ENCODE data around the gene SPDYE17.
"Not testable (repeated sequence)": the region's sequence is repeated elsewhere in the genome, so short reads cannot be mapped to it uniquely, and the experiment has no call there.

Gene SPDYE17

GRCh38 chr7:76974336-76974735 is 57.8 kb downstream of the SPDYE17 start:
- not testable (repeated sequence) for H3K4me1 ChIP-seq (ENCODE audit: control insufficient read depth, insufficient read depth, low read length, poor library complexity, severe bottlenecking); H3K27me3 ChIP-seq (replicated peaks; ENCODE audit: control insufficient read depth, insufficient read depth, low read length, poor library complexity, severe bottlenecking); H3K27ac ChIP-seq (ENCODE audit: insufficient read depth, low read length, poor library complexity, severe bottlenecking); DNase-seq; H3K9me3 ChIP-seq (ENCODE audit: control insufficient read depth, low read length); H3K4me3 ChIP-seq (ENCODE audit: insufficient read depth, low read depth, low read length, poor library complexity, severe bottlenecking); H3K36me3 ChIP-seq (ENCODE audit: control insufficient read depth, insufficient read depth, low read length)

- not testable (repeated sequence) for H3K27ac ChIP-seq (ENCODE audit: insufficient read depth, low read length, poor library complexity, severe bottlenecking); DNase-seq; H3K9me3 ChIP-seq (ENCODE audit: control insufficient read depth, low read length); H3K27me3 ChIP-seq (replicated peaks; ENCODE audit: control insufficient read depth, insufficient read depth, low read length, poor library complexity, severe bottlenecking); H3K36me3 ChIP-seq (ENCODE audit: control insufficient read depth, insufficient read depth, low read length); H3K4me1 ChIP-seq (ENCODE audit: control insufficient read depth, insufficient read depth, low read length, poor library complexity, severe bottlenecking); H3K4me3 ChIP-seq (ENCODE audit: insufficient read depth, low read depth, low read length, poor library complexity, severe bottlenecking)
These were observed 59.8 kb downstream of the SPDYE17 start for GRCh38 chr7:76972391-76972790.

Data from effector memory CD4-positive, alpha-beta T cell (primary cell).